HS-27A (cell line): ENCODE data around the gene SHISA2.
"Not testable (repeated sequence)": the region's sequence is repeated elsewhere in the genome, so short reads cannot be mapped to it uniquely, and the experiment has no call there.

Source experiments
- DNase-seq: peaks from one replicate; pipeline ENCODE4 v3.0.0-alpha.2; 2012; ENCODE audit warnings: low read depth, missing footprints

SHISA2 gene

GRCh38 chr13:26051657-26052311 lies at the start of gene SHISA2:
TSS of gene SHISA2 (minus strand) at chr13:26052016. CDS start at chr13:26050975, 1,041 bp downstream.
- DNase-seq = no peak

- no peak for DNase-seq
Measured at GRCh38 chr13:26095846-26096610, 44.2 kb upstream of the SHISA2 start.

GRCh38 chr13:26095338-26095737 lies 43.5 kb upstream of the SHISA2 start:
- DNase-seq = no peak

DNA sequence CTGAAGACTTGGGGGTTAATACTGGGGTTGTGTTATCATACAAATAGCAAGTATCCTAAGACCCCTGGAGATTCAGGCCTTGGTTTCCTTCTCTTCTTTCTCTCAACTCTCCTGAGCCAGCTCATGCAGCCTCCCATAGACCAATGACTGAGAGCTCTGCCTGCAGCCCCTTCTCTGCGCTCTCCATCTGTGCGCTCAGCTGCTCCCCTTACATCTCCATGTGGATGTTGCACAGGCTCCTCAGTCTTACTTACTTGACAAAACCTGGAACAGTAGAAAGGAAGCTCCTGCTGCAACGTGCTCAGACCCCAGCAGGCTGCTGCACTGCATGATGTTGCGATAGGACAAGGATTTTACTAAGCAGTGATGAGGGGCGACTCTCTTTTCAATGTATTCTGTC lies 25.0 kb upstream of the SHISA2 start:
- not testable (repeated sequence) for DNase-seq

- DNase-seq = no peak
Measured at GRCh38 chr13:26075498-26075897, 23.7 kb upstream of the SHISA2 start.

DNA sequence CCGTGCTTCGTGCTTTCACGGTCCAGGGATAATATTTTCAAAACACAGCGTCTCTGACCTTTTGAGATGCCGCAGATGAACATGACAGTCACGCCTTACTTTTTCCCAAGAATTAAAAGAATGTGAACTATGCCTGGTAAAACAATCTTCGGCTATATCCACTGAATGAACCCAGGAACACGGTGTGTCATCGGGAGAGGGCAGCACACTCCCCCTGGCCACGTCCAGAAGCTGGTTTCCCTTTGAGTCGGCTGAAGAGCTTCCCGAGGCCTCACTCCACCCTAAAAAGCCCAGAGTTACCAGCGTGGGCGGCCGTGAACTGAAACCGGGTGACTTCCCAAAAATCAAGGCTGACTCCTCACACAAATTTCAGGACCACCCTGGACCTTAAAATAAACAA lies 22.9 kb upstream of the SHISA2 start:
- no peak for DNase-seq

- DNase-seq = not testable (repeated sequence)
Measured at GRCh38 chr13:26072335-26072734, 20.5 kb upstream of the SHISA2 start.

DNA sequence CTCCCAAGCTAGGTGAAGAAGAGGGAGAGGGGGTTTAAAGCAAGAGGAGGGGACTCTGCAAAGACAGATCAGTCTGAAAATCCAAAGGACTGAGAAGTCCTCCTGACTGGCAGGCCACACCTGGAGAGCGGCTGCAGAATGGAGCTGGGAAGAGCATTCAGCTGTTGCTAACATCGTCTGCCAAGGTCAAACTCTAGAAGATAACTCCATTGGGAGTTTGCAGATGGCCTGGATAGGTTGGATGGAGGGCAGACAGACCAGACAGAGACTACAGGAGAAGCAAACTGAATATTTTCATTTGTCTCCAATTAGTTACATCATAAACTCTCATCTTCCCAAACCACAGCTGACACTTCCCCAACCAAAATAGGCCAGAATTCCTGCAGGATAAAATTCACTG lies 19.9 kb upstream of the SHISA2 start:
- no peak for DNase-seq

DNA sequence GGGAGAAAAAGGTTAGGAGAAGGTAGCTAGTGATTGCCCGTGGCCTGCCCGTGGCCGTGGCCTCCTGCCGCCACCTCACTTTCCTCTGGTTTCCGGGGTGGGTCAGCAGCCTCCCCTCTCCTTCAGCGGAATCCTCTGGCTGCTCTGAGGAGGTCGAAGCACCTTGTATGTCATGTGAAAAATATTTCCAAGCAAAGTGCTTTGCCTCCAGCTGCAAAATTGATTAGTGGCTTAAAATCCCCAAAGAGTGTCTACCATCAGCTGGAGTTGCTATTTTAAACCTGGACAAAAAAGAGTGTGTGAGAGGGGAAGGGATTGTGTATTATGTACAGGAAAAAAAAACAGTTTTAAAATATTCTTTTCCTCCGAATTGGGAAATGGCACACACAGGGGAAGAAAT lies 17.8 kb upstream of the SHISA2 start:
- DNase-seq = not testable (repeated sequence)

DNA sequence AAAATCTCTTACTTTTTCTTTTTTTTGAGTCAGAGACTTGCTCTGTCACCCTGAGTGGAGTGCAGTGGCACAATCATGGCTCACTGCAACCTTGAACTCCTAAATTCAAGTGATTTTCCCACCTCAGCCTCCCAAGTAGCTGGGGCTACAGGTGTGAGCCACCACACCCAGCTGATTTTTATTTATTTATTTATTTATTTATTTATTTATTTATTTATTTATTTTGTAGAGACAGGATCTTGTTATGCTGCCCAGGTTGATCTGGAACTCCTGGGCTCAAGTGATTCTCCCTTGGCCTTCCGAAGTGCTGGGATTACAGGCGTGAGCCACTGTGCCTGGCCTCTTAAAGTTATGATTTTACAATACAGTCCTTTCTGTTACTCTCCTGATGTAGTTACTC lies 16.6 kb upstream of the SHISA2 start:
- DNase-seq = not testable (repeated sequence)

GRCh38 chr13:26067601-26068000 lies 15.8 kb upstream of the SHISA2 start:
- no peak for DNase-seq

DNA sequence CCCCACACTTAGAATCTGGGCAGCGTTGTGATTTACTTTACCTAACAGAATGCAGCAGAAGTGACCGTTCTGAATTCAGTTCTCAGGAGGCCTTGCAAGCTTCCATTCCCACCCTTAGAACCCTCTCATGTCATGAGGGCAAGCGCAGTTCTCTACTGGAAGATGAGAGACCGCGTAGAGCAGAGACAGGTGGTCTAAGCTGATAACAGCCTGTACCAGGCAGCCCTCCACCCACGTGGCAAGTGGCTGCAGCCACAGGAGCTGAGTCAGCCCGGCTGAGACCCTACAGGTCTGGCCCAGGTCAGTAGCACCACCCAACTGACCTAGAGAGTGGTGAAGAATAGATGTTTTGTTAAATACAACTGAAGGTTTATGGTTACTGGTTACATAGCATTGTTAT lies 14.7 kb upstream of the SHISA2 start:
- not testable (repeated sequence) for DNase-seq

DNA sequence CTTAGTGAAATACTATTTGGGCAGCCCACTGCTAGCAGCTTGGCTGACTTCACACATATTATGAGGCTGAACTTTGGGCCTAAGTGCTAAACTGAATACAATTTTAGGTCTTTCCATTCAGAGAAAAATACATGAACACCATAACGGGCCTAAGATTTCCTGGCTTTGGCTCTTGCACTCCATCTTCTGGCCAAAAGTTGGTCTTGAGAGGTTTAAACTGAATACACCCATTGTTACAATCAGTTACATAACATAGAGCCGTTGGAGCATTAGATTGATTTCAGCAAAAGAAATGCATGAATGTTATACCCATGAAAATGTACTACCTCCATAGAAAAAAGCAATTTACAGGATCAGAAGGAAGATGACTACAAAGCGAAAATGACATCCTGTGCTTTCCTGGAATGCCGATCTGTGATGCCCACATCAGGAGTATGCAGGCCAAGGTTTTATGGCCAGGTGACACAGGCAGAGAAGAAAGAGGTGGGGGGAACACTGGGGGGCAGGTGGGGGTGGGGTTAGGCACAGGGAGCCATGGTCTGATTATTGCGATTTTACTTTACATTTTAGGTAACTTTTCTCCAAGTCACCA lies 11.1 kb upstream of the SHISA2 start:
- DNase-seq = no peak

GRCh38 chr13:26061947-26062346 lies 10.1 kb upstream of the SHISA2 start:
- no peak for DNase-seq

GRCh38 chr13:26061256-26061655 lies 9.4 kb upstream of the SHISA2 start:
- DNase-seq = no peak

DNA sequence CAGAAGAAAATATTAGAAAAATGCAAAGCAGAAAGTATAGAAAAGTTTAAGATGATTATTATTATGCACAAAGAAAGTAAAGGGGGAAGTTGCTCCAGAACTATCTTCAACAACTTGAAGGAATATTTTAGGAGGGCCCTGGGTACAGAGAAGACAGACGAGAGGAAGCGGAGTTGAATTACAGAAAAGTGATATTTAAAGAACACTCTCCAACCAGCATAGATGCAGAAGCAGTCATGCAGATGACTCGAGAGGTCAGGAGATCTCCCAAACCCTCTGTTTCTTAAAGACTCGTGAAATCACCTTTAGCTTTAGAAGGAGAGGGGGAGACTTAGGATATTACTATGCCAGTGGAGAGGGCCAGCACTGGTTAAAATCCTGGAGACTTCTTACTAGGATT lies 8.5 kb upstream of the SHISA2 start:
- no peak for DNase-seq

DNA sequence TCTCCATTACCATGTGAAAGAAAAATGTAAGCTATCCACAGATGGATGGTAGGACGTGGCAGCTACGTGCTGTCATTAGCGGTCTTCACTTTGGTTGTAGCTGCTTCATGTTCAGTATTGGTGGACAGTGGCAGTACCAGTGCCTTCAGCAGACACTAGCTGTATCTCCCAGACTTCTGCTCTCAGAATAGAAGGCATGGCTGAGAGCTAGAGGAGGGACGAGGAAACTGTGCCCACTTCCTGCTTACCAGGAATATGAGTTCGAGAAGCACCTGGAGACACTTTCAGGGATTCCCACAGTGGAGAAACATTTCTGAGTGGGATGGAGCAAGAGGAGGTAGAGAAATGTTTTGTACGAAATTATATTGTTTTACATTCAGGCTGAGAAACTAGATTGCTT lies 6.9 kb upstream of the SHISA2 start:
- no peak for DNase-seq

DNA sequence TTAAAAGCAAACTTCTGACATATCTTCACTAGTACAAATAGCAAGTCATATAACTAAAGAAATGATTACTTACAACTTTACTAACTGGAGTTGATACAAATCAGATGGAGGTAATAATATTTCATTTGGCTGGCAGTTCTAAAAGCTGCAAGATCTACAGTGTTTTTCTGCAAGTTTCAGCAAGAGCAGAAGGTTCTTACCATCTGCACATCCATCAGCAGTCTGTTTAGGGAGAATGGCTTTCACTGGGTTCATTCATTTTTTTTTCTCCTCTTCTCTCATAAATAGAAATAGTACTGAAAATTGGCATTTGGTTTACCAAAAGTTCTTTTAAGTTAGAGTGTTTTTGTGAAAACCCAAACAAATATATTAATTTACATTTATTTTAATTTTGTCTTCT lies 3.1 kb upstream of the SHISA2 start:
- no peak for DNase-seq

DNA sequence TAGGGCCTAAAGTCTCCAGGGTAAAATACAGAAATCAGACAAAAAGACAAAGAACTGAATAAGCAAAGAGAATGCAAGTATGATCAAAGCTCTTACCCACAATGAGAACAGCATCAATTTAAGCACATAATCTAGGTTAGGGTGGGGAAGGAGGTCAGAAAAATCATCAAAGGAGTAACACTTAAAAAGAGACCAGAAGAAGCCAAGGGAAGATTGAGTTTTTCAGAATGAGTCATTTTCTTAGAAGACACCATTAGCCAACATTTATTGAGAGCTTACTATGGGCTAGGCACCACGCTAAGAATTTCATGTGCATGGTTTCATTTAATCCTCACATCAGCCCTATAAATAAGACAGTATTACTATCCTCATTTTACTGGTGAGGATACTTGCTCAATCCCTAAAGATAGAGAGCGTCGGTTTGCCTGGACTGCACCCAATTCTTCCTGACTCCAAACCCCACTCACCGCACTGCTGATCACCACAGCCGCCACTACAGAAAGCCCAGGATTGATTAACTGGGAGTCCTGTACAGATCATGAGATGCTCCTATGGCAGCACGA lies 1.7 kb upstream of the SHISA2 start:
- DNase-seq = no peak

- no peak for DNase-seq
Measured at GRCh38 chr13:26052337-26052736, 521 bp upstream of the SHISA2 start.

GRCh38 chr13:26051231-26051656 lies 572 bp downstream of the SHISA2 start:
- DNase-seq = no peak

DNA sequence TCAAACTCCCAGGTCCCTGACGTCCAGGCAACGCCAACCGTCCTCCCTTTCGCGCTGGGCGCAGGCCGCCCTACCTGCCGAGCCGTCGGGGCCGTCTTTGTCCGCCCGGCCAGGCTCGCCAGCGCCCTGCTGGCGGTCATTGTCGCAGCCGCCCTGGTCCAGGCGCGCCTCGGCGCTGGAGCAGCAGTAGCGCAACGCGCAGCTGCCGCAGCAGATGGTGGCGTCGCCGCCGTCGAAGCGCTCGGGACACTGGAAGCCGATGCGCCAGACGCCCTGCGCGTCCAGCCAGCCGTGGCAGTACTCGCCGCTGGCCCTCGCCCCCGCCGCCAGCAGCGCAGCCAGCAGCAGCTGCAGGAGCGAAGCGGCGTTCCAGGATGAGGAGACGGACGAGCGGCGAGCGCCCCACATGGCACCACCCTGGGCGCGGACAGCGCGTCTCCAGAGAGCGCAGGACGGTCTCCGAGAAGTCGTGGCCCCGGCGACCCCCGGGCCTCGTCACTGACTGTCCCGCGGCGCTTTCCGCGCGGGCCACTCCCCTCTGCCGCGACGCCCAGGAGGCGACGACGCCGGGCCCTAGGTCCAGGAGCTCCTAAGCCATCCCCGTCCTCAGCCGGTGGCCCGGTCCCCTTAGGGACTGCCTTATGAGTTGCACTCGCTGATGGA lies 1.1 kb downstream of the SHISA2 start:
- DNase-seq = no peak
